LNCAP (cell line): ENCODE data around the gene SDK2.

Experiments
- CTCF ChIP-seq: fragments of 450-650 bp; IDR thresholded peaks from 2 replicates; pipeline ENCODE4 v1.5.1; 2017; ENCODE audit warnings: mild to moderate bottlenecking

Gene SDK2

GRCh38 chr17:73470316-73470826, 173.9 kb downstream of the SDK2 start:
- no peak for TF ChIP-seq CTCF

- TF ChIP-seq CTCF: no peak
These were observed 174.9 kb downstream of the SDK2 start for GRCh38 chr17:73469311-73469710.

DNA sequence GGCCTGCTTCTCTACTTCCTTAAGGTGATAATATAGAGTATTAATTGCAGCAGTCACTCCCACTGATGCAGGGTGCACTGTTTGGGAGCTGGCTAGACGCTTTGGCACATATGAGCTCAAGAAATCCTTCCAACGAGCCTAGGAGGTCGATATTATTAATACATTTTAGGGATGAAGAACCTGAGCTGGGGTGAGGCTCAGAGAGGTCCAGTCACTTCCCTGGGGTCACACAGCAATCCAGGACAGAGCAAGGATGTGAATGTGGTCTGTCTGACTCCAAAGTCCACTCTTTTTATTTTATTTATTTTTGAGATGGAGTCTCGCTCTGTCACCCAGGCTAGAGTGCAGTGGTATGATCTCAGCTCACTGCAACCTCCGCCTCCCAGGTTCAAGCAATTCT, 176.0 kb downstream of the SDK2 start:
- TF ChIP-seq CTCF: no peak

- TF ChIP-seq CTCF: no peak
These were observed 176.6 kb downstream of the SDK2 start for GRCh38 chr17:73467651-73468050.

GRCh38 chr17:73466704-73467433, 177.4 kb downstream of the SDK2 start:
- TF ChIP-seq CTCF: no peak

GRCh38 chr17:73465953-73466230, 178.4 kb downstream of the SDK2 start:
- no peak for TF ChIP-seq CTCF

DNA sequence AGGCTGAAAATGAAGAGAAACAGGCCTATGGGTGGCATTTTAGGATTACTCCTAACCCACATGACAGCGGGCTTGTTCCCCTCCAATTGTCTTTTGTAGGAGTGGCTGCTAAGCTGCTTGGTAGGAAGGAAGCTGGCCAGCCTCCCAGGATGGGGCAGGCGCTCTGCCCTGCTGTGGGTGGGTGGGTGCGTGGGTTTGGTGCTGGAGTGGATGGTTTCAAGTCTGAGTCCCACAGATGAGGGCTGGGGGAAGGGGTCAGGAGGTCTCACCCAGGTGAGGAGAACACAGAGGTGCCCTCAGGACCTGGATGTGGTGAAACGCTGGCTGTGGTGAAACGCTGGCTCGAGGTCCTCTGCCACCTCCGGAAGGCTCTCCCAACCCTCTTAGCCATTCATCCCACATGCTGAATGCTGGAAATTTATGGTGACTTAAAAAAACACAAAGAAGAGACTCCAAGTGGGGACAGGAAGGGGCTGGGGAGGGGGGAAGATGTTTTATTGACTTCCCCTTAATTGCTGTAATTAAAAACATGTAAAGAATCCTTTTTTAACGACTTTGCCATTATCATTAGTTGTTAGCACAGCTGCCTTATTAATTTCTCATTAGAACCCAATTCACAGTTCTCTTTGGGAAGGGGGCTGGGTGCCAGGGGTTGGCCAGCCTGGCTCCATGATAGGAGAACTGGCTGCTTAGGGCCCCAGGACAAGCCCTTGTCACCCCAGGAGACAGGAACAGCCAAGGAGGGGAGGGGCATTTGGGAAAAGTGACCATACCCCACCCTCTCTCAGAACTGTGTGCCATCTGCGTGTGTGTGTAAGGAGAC, 178.9 kb downstream of the SDK2 start:
- no peak for TF ChIP-seq CTCF
